Retina (tissue), 1 donor: ENCODE data around the gene ATP8B3.
"Not testable (repeated sequence)": the region's sequence is repeated elsewhere in the genome, so short reads cannot be mapped to it uniquely, and the experiment has no call there.

Experiments
- DNase-seq: peaks from one replicate; pipeline ENCODE4 v3.0.0-alpha.2; 2016

The ATP8B3 gene

DNA sequence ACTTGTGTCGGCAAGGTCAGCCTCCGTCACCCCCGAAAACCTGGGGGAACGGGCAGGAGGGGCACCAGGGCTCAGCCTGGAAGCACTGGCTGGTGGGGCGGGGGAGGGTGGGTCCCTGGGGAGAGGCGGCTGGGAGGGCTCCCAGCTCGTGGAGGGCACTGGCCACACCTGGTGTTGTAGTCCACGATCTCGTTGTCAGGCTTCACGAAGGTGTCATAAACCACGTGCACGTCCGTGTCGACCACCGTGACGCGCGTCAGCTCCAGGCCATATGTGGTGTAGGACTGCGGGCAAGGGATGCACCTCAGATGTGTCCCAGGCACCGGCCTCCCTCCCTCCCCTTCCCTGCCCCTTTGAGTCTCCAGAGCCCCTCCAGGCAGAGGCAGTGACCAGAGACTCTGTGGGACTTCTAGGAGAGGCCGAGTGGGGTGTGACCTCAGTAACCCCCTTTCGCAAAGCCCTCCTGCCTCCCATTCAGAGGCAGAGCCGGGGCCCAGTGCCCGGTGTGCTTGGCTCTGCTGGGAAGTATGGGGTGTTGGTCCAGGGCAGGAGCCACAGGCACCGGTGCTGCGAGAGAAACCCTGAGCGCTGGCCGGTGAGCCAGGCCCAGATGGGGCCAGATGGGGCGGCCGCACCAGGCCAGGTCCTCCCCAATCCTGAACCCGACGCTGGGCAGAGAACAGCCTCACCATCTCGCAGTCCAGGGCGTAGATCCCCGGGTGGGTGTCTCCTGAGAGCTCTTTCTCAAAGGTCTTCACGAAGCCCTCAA lies 4.6 kb upstream of the ATP8B3 start:
- DNase-seq: no peak

DNA sequence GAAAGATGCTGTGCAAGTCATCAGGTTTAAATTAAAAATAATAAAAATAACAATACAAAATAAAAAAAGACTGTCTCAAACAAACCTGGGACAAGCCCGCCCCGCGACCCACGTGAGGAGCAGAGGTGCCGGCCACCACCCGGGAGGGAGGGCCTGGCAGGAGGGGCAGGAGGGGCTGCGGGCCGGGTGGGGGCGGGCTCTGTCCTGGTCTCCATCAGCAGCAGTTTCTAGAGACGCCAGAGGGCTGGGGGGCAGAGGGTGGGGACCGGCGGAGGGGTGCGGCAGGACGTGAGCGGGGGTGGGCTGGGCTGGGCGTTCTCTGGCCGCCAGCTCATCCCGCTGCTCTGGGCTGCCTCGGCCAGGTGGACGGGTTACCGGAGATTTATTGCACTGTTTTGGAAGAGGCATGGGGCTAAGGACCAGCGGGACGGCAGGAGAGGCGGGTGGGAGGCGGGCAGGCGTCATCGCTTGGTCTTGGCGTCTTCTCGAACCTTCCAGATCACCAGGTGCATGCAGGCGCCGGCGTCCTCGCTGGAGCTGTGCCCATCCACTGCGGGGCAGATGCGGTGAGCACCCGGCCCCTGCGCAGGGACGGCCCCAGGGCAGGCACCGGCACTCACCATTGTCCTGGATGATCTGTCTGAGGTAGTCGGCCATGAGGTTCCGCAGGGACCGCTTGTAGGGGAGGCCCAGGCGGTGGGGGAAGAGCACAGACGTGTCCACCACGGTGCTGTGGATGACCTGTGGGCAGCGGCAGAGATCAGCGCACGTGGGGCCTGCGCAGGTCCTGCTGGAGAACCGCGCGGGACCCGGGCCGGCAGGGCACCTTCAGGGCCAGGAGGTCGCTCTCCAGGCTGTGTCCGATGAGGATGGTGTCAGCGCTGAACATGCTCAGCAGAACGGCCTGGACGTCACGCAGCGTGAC lies 3.8 kb upstream of the ATP8B3 start:
- DNase-seq: no peak

DNA sequence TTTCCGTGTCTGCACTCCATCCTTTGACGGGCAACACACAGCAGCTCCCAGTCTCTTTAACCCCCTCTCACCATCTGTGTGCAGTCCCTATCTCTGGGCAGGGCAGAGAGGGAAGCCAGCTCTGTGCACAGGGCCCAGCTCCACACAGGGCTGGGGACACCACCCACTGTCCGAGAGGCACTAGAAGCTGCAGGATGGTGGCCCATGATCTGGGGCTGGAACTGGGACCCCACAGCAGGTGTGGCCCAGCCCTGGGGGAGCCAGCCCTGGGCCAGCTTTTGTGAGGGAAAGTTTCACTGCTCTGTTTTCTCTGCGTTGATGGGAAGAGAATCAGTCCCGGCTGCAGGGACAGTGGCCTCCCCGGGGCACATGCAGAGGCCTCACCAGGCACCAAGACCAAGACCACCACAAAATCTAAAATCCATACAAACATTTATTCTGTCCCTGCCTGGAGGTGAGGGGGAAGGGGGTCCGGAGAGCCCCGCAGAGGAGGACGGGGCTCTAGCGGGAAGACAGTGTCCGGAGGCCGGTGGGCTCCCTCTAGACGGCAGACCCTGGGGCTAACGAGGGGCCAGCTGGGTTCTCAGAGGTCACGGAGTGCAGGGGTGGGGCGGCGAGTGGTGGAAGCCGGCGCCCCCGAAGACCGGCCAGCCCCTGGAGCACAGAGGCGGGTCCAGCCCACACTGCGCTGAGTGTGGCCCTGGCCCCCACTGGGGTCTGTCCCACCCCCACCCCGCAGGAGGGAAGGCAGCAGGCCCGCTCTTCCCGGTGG lies 2.9 kb upstream of the ATP8B3 start:
- no peak for DNase-seq

DNA sequence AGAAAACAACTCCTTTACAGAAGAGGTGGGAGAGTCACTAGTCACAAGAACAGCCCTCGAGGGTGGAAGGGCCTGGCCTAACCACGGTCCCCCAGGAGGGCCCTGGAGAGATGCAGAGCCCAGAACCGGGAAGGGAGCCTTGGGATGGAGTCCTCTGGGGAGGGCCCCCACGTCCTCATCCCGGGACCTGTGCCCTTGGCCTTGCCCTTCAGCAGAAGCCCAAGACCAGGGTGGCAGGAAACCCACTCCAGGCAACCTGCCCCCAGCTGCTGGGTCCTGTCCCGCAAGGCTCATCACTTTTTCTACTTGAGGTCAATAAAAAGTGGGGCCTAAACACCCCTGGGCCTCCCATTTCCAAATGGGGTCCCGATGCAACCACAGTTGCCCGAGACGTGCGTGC lies 2.3 kb upstream of the ATP8B3 start:
- DNase-seq: no peak

DNA sequence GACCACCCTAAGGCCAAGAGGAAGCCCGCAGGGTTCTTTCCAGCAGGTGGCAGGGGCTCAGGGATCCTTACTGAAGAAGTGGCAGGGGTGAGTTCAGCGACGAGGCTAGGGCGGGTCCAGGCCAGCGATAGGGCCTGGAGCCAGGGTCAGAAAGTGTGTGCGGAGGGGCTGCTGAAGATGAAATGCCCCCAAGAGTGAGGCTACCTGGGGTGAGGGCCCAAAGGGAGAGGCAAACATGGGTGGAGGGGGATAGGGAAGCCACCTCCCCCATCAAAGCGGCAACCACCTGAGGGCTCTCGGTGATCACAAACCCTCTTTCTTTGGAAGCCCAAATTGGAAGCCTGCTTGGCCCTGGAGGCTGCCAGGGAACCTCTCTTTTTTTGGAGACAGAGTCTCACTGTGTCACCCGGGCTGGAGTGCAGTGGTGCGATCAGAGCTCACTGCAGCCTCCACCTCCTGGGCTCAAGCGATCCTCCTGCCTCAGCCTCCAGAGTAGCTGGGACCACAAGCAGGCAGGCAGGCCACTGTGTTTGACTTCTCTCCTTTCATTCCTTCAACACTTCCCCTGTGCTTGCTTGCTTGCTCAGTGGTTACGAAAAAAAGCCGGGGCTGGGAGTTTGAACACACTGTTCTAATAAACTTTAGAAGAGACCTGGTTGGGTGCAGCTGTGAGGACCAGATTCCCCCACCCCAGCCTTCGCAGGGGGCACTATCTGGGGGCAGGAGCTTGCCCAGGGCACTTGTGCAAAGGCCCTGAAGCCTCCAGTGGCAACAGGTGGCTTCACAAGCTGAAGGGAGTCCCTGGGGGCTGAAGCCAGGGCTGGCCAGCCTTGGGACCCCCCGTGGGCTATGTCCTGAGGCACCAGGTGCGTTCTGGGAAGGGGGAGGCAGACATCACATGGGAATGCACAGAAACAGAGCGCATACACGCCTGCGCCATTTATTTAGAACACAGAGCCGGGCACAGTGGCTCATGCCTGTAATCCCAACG lies 1.4 kb upstream of the ATP8B3 start:
- DNase-seq: no peak

DNA sequence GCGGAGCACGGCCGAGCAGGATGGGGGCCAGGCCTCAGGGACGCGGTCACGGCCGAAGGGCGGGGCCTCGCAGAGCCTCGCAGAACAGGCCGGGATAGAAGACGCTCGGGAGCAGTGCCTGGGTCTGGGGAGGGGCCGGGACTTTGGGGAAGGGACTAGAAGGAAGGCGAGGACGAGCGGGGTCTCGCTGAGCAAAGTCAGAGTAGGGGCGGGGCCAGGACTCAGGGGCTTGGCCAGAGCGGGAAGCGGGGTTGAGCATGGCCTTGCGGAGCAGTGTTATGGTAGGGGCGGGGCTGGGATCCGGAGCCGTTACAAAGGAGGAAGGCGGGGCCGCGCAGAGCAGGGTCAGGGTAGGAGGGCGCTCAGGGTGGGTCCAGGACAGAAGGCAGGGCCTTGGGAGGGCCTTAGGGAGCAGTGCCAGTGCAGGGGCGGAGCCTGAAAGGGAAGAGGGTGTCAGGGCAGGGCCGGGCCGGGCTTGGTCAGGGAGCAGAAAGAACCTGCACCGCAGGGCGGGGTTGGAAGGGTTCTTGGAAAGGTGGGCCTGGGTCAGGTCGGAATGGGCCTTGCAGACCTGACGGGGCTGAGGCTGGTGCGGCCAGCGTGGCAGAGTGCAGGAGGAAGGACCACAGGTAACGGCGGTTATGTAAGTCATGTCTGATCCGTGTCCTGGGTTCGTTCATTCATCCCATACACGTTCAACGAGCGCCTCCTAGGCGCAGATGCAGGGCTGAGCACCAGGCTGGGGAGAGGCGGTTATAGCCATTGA lies 533 bp upstream of the ATP8B3 start:
- DNase-seq: peak; percentile 94

DNA sequence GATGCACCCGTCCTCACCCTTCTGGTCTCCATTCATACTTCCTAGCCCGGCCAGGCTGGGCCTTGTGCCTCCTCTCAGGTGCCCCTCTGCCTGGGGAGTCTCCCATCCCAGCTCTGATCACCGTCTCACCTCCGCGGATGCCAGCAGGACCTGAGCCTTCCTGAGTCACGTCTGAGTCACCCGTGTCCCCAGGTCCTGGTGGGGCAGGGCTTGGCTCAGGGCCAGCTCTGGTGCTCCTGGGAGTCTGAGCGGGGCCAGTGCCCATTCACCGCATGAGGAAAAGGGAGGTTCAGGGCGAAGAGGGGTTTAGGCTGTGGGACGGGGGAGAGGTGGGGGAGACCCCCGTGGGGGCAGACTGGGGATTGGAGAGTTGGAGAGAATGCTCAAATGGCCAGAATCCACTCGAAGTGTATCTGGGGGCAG lies 593 bp downstream of the ATP8B3 start:
- no peak for DNase-seq

DNA sequence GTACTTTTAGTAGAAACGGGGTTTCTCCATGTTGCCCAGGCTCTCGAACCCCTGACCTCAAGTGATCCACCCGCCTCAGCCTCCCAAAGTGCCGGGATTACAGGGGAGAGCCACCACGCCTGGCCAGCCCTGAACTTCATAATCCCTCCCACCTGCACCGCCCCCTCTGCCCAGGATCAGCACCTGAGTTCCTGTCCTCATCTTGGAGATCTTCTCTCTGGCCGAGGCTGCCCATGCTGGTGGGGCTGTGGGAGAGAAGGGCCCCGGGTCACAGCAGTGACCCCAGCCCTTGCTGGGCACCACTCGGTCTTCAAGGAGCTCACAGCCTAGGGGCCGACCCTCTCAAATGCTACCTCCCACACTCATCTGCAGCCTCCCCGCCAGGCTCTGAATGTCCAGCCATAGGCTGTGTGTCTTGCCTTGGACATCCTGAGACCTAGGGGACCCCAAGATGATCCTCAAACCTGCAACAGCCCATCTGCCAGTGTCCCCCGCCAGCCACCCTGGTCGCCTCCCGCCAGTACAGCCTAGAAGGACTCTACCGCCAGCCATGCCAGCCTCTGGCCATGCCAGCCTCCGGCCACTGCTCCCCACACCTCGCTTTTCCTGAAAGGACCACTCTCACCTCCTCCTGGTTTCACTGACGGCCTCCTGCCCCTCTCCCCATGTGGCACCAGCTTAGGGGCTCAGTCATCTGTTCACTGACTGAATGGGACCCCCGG lies 1.5 kb downstream of the ATP8B3 start:
- no peak for DNase-seq

DNA sequence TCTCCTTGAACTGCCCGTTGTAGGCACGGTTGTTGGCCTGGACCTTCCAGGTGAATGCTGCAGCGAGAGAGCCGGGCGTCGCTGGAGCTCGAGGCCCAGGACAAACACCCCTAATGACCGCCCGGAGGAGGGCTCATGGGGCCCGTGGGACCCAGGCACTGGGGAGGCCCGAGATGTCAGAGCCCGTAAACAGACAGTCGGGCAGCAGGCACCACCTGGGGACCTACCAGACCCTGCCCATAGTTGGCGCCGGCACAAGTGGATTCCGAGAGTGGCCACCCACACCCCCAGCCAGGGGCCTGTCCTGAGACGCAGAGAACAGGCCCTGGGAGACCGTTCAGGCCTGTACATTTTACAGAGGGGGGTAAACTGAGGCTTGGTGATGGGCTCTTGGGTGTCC lies 2.4 kb downstream of the ATP8B3 start:
- DNase-seq: no peak

DNA sequence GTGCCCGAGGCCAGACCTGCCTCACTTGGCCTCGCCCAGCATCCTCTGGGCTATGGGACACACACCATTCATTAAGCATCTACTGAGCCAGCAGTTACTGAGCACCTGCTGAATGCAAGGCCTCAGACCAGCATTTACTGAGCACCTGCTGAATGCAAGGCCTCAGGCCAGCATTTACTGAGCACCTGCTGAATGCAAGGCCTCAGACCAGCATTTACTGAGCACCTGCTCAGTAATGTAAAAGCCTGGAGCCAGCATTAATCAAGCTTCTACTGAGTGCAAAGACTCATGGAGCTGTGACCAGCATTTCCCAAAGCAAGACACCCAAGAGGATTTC lies 3.7 kb downstream of the ATP8B3 start:
- DNase-seq: no peak

DNA sequence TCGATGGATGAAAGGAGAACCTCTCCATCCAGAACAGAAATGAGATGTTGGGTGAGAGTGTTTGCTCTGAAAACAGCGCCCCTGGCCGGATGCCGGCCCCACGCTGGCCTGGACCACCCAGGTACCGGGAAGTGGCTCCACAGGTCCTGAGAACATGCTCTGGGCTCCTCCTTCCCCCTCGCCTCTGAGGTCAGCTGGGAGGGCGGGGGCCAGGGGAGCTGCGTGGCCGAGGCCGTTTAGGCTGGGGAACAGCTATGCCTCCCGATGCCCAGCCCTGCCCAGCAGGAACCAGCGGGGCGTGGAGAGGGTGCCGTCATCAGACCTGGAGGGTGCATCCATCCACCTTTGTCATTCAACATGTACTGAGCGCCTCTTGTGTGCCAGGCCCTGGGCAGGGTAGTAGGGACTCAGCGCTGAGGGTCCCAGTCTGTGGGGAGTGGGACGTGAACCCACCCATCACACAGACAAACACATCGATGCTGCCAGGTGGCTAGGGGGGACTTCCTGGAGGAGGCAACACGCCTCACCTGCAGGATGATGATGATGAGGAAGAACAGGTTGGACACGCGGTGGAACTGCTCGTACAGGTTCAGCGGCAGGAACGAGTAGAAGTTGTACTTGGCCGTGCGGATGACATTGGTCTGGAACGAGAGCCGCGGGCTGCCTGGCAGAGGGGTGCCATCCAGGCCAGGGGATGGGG lies 4.2 kb downstream of the ATP8B3 start:
- DNase-seq: no peak

DNA sequence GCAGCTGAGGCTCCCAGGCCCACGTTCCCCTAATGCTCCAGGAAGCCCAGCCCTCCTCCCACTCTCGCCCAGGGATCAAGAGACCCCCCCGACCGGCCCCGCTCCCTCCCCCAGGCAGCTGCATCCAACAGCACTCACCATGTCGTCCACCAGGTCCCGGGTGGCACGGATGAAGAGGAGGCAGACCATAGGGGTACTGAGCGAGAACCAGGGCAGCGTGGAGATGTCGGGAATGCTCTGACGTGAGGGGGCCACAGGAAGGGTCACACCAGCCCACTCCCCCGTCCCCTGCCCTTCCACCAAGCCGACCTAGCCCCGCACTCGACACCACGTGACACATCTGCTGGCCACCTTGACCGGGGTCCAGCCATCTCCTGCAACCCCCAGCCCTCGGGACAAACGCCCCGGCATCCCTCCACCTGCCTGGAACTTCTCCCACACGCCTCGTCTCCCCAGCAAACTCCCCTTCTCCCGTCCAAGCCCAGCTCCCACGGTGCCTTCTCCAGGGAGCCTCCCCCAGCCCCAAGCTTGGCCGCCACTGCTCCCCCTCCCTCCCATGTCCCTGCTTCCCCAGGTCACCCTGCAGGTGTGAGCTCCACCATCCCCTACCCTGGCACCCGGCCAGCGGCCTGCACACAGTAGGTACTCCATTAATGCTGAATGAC lies 4.9 kb downstream of the ATP8B3 start:
- DNase-seq: no peak

DNA sequence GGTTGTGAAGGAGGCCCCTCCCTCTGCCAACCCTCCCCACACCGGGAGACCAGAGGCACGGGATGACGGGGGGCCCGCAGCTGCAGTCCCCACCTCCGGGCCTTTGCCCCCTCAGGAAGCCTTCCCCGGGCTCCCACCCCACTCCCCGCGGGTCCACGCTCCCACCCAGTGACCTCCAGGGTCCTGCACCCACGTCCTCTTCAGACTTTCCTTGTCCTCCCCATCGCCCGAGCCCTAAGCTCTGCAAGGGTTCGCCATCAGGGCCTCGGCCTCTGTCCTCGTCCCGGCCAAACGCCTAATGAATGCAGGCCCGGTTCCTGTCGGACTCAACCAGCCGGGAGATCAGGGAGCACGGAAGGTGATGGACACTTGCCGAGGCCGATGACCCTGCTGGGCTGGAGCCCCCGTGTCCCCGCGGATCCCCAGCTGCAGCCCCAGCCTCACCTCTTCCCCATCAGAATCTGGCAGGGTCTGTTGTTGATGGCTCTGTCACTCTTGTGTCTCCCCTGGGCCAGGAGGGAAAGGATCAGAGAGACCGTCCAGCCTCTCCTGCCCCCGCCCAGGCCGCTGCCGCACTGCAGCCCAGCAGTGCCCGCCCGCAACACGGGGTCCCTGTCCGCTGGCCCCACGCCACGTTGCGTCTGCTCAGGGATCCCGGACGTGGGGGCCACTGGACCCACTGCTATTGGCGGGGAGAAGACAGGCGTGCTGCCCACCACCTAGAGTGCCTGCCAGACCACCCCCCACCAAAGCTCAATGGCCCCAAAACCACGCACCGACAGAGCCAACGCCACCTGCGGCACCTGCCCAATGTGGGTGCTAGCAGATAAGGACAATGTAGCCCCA lies 5.7 kb downstream of the ATP8B3 start:
- DNase-seq: no peak

DNA sequence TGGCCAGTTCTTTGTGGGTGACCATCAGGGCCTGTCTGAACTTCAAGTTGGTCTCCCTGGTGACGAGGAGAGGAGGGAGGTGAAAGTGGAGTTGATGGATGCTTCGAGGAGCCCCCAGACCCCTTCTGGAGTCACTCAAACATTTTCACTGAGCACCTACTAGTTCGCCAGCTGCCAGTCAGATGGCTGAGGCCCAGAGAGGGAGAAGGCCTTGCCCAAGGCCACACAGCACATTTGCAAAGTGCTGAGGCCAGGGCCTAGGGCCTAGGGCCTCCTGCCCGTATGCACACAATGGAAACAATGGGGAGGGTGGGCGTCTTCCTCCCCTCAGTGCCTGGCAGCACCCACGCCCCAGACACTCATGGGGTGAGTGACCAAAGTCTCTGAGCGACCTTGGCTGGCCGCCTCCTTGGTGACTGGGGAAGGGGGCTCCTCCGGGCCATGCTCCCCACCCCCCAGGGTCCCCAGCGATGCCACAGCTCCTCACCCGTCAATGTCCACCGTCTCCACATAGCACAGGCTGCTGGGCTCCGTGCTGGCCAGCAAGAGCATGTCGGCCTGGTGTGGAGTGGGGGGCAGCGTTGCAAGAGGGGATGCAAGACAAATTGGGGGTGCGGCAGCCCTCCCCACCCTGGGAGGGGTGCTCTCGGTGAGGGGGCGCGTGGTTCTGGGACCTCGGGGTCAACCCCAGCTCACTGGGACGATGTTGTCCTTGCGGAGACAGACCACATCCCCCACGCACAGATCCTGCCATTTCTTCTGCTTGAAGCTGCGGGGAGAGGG lies 6.5 kb downstream of the ATP8B3 start:
- DNase-seq: no peak

DNA sequence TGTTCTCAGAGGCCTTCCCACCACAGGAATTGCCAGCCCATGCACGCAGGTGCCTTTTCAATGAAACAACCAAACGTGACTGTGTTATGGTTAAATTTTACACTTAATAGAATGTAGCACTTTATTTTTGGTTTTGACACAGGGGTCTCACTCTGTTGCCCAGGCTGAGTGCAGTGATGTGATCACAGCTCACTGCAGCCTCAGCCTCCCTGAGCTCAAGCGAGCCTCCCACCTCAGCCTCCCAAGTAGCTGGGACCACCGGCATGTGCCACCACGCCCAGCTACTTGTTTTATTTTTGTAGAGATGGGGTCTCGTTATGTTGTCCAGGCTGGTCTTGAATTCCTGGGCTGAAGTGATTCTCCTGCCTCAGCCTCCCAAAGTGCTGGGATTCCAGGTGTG lies 7.2 kb downstream of the ATP8B3 start:
- no peak for DNase-seq

DNA sequence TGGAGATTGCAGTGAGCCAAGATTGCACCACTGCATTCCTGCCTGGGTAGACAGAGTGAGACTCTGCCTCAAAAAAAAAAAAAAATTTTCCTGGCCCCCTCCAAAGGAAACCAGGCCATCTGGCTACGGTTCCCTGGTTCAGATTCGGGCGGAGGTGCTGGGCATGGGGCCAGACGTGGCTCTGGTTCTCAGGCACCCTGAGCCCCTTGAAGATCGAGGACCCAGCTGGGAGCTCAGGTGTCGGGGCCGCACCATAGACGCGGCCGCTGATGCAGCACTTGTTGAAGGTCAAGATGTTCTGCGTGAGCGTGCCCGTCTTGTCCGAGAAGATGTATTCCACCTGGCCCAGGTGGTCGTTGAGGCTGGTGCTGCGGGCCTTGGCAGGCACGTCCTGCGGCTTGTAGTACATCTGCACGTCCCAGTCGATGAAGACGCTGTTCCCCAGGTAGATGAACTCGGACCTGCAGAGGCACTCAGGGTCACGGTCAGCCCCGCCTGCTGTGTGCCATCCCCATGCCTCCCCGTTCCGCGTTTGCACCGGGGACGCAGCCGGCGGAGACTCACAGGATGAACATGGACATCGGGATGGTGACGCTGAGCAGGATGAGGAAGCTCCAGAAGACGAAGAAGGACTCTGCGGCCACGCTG lies 12.3 kb downstream of the ATP8B3 start:
- no peak for DNase-seq

DNA sequence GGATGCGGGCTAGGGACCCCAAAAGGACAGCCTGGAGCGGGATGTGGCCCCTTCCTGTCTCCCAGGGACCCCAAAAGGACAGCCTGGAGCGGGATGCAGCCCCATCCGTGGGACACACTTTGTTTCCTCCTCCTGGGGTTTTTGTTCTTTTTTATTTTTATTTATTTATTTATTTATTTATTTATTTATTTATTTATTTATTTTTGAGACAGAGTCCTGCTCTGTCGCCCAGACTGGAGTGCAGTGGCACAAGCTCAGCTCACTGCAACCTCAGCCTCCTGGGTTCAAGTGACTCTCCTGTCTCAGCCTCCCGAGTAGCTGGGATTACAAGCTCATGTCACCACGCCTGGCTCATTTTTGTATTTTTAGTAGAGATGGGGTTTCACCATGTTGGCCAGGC lies 14.8 kb downstream of the ATP8B3 start:
- DNase-seq: not testable (repeated sequence)
